Vagina (tissue), 2 donors: ENCODE results near the gene MAMDC2. TPM values are rescaled to one million over a fixed set of nuclear protein-coding genes. Genes with fewer than 3 reads are reported as not detected.
A peak's percentile ranks its signal among the peaks of the same experiment; 100 is the strongest.
"Not testable (repeated sequence)": the region's sequence is repeated elsewhere in the genome, so short reads cannot be mapped to it uniquely, and the experiment has no call there.

Experiments
- DNase-seq, 2 donors: peaks; one replicate each; pipeline ENCODE4 v3.0.0-alpha.2; 2017; ENCODE audit errors: extremely low spot score in 2 of 2
- H3K27ac ChIP-seq: fragments of 200-600 bp; sonication (generic); one replicate; pipeline ENCODE4 v1.5.1; 2019
- H3K27me3 ChIP-seq: fragments of 200-600 bp; sonication (generic); one replicate; pipeline ENCODE4 v1.5.1; 2019
- H3K36me3 ChIP-seq, 2 donors: fragments of 200-600 bp; sonication (generic); one replicate each; pipeline ENCODE4 v1.5.1; 2017 to 2019
- H3K4me1 ChIP-seq: fragments of 200-600 bp; sonication (generic); one replicate; pipeline ENCODE4 v1.5.1; 2019
- H3K4me3 ChIP-seq, 2 donors: fragments of 200-600 bp; sonication (generic); 1 replicate in 1 of 2; 2 replicates in 1 of 2; pipeline ENCODE4 v1.5.1; 2016 to 2019
- H3K9me3 ChIP-seq: fragments of 200-600 bp; sonication (generic); one replicate; pipeline ENCODE4 v1.5.1; 2019
- POLR2A ChIP-seq, 2 donors: fragments of 450-650 bp; IDR thresholded peaks; one replicate each; pipeline ENCODE4 v1.6.1; 2017; ENCODE audit warnings: antibody characterized with exemption in 2 of 2, mild to moderate bottlenecking in 2 of 2, moderate library complexity in 2 of 2
- POLR2AphosphoS5 ChIP-seq, 2 donors: sonication (generic); formaldehyde crosslinking; IDR thresholded peaks; one replicate each; pipeline ENCODE4 v1.9.0; 2017; ENCODE audit warnings: antibody characterized with exemption in 2 of 2, mild to moderate bottlenecking in 2 of 2, low read depth in 1 of 2; ENCODE audit not compliant: insufficient read depth in 1 of 2
- intact Hi-C: fragments of 100-400 bp; cut with DNase I; formaldehyde crosslinking; loops from one replicate; pipeline ENCODE4 v1.15.1; 2023
- total RNA-seq: library from RNA; depleted of rRNA; stranded (reverse); fragments of >200 nt; gene quantifications from one replicate; pipeline ENCODE4 v1.2.3, GENCODE V29; 2016
- TF ChIP-seq, protein P1 (sequence below), 3 experiments: fragments of 450-650 bp in 2 of 3; fragments of 200-600 bp in 1 of 3; sonication (generic) in 1 of 3; IDR thresholded peaks; one replicate each; pipeline ENCODE4 v1.5.1; 2017 to 2019; ENCODE audit warnings: antibody characterized with exemption in 3 of 3, mild to moderate bottlenecking in 2 of 3, moderate library complexity in 2 of 3

Gene MAMDC2
- total RNA-seq, 1 donor from 2014 or later: 38.5 TPM

DNA sequence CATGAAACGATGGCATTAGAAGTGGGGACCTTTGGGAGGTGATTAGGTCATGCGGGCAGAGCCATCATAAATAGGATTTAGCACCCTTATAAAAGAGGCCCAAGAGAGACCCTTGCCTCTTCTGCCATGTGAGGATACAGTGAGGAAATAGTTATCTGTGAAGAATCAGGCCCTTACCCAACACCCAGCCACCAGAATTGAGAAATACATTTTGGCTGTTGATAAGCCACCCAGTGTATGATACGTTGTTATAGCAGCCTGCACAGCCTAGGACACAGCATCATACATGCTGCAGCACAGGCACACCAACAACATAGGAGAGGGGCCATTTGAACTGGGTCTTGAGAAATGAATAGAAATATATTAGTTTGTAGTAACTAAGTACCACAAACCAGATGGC, 8.0 kb upstream of the MAMDC2 start:
- Histone ChIP-seq H3K36me3 (no peaks in the 10 kb centered on the region), H3K27me3 (no peaks in the 10 kb centered on the region), H3K4me1 (no peaks in the 10 kb centered on the region), H3K4me3 (no peak overlapping the region), H3K9me3 (no peaks in the 10 kb centered on the region), H3K27ac (no peak overlapping the region)
- intact Hi-C loops: no loop called here
- no peak for TF ChIP-seq POLR2AphosphoS5 (IDR thresholded peaks at IDR 0.05; ENCODE audit: insufficient read depth in 1 of 2, low read depth in 1 of 2)
- TF ChIP-seq, protein P1, sequence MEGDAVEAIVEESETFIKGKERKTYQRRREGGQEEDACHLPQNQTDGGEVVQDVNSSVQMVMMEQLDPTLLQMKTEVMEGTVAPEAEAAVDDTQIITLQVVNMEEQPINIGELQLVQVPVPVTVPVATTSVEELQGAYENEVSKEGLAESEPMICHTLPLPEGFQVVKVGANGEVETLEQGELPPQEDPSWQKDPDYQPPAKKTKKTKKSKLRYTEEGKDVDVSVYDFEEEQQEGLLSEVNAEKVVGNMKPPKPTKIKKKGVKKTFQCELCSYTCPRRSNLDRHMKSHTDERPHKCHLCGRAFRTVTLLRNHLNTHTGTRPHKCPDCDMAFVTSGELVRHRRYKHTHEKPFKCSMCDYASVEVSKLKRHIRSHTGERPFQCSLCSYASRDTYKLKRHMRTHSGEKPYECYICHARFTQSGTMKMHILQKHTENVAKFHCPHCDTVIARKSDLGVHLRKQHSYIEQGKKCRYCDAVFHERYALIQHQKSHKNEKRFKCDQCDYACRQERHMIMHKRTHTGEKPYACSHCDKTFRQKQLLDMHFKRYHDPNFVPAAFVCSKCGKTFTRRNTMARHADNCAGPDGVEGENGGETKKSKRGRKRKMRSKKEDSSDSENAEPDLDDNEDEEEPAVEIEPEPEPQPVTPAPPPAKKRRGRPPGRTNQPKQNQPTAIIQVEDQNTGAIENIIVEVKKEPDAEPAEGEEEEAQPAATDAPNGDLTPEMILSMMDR (IDR thresholded peaks at IDR 0.05): no peak
- TF ChIP-seq POLR2A (IDR thresholded peaks at IDR 0.05): no peak
- DNase-seq: peak in 1 of 2 donors; percentile 40

DNA sequence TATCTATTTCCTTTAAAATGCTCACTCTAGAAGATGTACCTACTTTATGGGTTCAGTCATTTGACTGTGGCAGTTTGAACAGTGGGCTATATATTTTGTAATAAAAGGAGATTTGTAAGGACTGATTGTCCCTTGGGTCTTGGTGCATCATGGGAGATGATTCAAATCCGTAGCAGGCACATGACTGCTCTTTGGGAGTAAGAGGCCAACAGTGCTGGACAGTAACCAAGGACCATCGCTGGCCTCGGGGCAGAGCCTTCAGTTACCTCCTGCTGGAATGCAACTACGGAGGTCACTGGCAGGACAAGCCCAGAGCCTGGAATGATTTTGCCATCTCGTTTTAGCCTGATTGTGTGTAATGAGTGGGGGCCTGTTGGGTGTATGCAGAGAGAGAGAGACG, 7.0 kb upstream of the MAMDC2 start:
- Histone ChIP-seq H3K4me3 (no peak overlapping the region), H3K4me1 (no peaks in the 10 kb centered on the region), H3K27me3 (no peaks in the 10 kb centered on the region), H3K9me3 (no peaks in the 10 kb centered on the region), H3K27ac (no peak overlapping the region), H3K36me3 (no peaks in the 10 kb centered on the region)
- peak in 1 of 2 donors; percentile 47 for DNase-seq
- intact Hi-C loops: no loop called here
- TF ChIP-seq, protein P1 (IDR thresholded peaks at IDR 0.05): no peak
- no peak for TF ChIP-seq POLR2A (IDR thresholded peaks at IDR 0.05)
- no peak for TF ChIP-seq POLR2AphosphoS5 (IDR thresholded peaks at IDR 0.05; ENCODE audit: insufficient read depth in 1 of 2, low read depth in 1 of 2)

DNA sequence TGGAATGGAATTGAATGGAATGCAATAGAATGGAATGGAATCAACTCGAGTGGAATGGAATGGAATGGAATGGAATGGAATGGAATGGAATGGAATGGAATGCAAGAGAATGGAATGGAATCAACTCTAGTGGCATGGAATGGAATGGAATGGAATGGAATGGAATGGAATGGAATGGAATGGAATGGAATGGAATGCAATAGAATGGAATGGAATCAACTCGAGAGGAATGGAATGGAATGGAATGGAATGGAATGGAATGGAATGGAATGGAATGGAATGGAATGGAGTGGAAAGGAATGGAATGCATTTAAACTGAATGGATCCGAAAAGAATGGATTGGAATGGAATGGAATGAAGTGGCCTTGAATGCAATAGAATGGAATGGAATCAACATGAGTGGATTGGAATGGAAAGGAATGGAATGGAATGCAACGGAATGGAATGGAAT, 5.5 kb upstream of the MAMDC2 start:
- H3K4me3 ChIP-seq, H3K9me3 ChIP-seq, H3K27me3 ChIP-seq, H3K36me3 ChIP-seq, intact Hi-C loops, H3K27ac ChIP-seq, DNase-seq: not testable (repeated sequence)
- H3K4me1 ChIP-seq: peaks cover 14% of the 10 kb centered on the region

DNA sequence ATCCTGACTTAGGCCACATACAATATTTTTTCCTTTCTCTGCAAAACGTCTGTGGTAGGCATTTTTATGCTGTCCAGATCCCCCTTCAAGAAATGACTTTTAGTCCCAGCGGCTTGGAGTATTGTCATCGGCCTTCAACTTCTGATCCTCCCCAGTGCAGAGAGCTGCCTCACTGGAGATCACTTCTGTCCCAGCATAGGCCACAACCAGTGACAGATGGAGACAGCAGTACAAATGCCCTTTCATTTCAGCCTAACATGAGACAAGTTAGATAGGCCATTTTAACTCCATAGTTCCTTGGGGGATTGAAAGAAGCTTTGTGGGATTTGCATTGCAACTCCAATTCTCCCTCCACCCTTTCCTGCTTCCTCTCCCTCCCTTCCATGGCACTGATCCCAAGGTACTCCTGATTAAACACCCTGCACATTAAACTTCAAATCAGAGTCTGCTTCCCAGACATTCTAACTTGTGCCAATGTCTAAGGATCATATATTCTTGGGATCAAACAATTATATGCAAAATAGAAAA, 3.2 kb upstream of the MAMDC2 start:
- no peaks in the 10 kb centered on the region for H3K27me3 ChIP-seq
- no peaks in the 10 kb centered on the region for H3K9me3 ChIP-seq

DNA sequence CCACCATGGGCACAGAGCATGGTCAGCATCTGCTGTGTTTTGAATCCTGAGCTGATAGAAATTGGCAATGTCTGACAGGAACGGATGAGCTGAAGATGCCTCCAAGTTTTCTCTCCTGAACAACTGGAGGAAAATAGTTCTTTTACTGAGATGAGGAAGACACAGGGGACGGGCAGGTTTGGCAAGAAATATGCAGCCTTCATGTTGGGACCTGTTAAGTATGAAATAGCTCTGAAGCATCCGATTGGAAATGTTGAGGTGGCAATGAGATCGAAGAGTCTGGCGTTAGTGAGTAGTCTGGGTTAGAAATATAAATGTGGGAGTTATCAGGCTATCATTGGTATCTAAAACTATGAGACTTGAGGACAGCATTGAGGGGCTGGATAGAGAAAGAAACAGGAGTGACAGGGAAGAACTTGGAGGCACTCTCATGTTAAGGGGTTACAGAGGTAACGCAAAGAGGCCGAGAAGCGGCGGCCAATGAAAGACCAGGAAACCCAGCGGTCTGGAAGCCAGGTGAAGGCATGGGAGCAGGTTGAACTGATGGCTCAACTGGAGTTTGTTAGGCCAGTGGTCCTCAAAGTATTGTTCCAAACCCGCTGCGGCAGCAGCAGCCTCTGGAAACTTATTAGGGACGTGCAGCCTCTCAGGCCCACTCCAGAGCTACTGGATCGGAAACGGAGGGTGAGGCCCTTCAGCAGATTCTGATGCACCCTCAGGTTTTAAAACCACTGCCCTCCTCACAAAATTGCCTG, 1.0 kb upstream of the MAMDC2 start:
- intact Hi-C loops: loop anchor here (10.0 kb wide), 2 partner anchors 48 to 72 kb away; no protein-coding TSS in a partner anchor
- no peak for DNase-seq
- Histone ChIP-seq H3K27me3 (no peaks in the 10 kb centered on the region), H3K27ac (peak overlapping the region; percentile 84), H3K4me3 (peak overlapping the region; percentile 56 to 64), H3K4me1 (peaks cover 50% of the 10 kb centered on the region), H3K36me3 (no peaks in the 10 kb centered on the region), H3K9me3 (no peaks in the 10 kb centered on the region)
- TF ChIP-seq POLR2A (IDR thresholded peaks at IDR 0.05) (no peak), POLR2AphosphoS5 (IDR thresholded peaks at IDR 0.05; ENCODE audit: insufficient read depth in 1 of 2, low read depth in 1 of 2) (no peak)
- TF ChIP-seq, protein P1 (IDR thresholded peaks at IDR 0.05): no peak

More for the DNA sequence above, 3.2 kb upstream of the MAMDC2 start:
- intact Hi-C loops: loop anchor here (10.0 kb wide), 2 partner anchors 46 to 74 kb away; no protein-coding TSS in a partner anchor
- H3K4me3 ChIP-seq: no peak overlapping the region
- no peak overlapping the region for H3K27ac ChIP-seq
- TF ChIP-seq POLR2A (IDR thresholded peaks at IDR 0.05) (no peak), POLR2AphosphoS5 (IDR thresholded peaks at IDR 0.05; ENCODE audit: insufficient read depth in 1 of 2, low read depth in 1 of 2) (no peak)
- TF ChIP-seq, protein P1 (IDR thresholded peaks at IDR 0.05): no peak
- DNase-seq: no peak
- peaks cover 28% of the 10 kb centered on the region for H3K4me1 ChIP-seq
- H3K36me3 ChIP-seq: no peaks in the 10 kb centered on the region
